Astrocyte (in vitro differentiated cells and primary cell): Measurements from ENCODE around the gene ZFYVE28. TPM values are rescaled to one million over a fixed set of nuclear protein-coding genes. Genes with fewer than 3 reads are reported as not detected.

Experiments used
- DNase-seq: peaks from one replicate; pipeline ENCODE4 v3.0.0-alpha.2; 2010; ENCODE audit warnings: low read depth
- FAIRE-seq: peaks from 2 replicates; lab custom pipeline; 2011; peaks lifted over from hg19 to GRCh38; lab: Jason Lieb, UNC
- H2AFZ ChIP-seq: 2 replicates; pipeline ENCODE4 v1.6.0; 2012; ENCODE audit warnings: low read depth, low read length, inconsistent platforms
- H3K27ac ChIP-seq: 2 replicates; pipeline ENCODE4 v1.5.1; 2011; ENCODE audit warnings: low read depth, low read length, inconsistent platforms
- H3K27me3 ChIP-seq: 2 replicates; pipeline ENCODE4 v1.6.0; 2011; ENCODE audit warnings: low read length, inconsistent platforms; ENCODE audit not compliant: insufficient read depth
- H3K36me3 ChIP-seq: 2 replicates; pipeline ENCODE4 v1.5.1; 2011; ENCODE audit warnings: low read length, inconsistent platforms; ENCODE audit not compliant: insufficient read depth
- H3K4me1 ChIP-seq: 2 replicates; pipeline ENCODE4 v1.5.1; 2011; ENCODE audit warnings: low read length, inconsistent platforms; ENCODE audit not compliant: insufficient read depth
- H3K4me2 ChIP-seq: 2 replicates; pipeline ENCODE4 v1.6.0; 2012; ENCODE audit warnings: low read length, inconsistent platforms
- H3K4me3 ChIP-seq: 2 replicates; pipeline ENCODE4 v1.5.1; 2011; ENCODE audit warnings: low read depth, mild to moderate bottlenecking, low read length, inconsistent platforms; ENCODE audit not compliant: insufficient read depth
- H3K79me2 ChIP-seq: 2 replicates; pipeline ENCODE4 v1.6.0; 2012; ENCODE audit warnings: mild to moderate bottlenecking, low read length, inconsistent platforms; ENCODE audit not compliant: insufficient read depth
- H3K9ac ChIP-seq: 2 replicates; pipeline ENCODE4 v1.6.0; 2012; ENCODE audit warnings: mild to moderate bottlenecking, low read length, inconsistent platforms
- H3K9me3 ChIP-seq: 2 replicates; pipeline ENCODE4 v1.5.1; 2012; ENCODE audit warnings: low read depth, mild to moderate bottlenecking, low read length, inconsistent platforms; ENCODE audit not compliant: insufficient read depth
- H4K20me1 ChIP-seq: 2 replicates; pipeline ENCODE4 v1.6.0; 2012; ENCODE audit warnings: low read length, inconsistent platforms; ENCODE audit not compliant: insufficient read depth
- H3K27ac Mint-ChIP-seq: one replicate; pipeline ENCODE4 v1.8.0; 2021; ENCODE audit warnings: mild to moderate bottlenecking, mixed read lengths; ENCODE audit not compliant: unreplicated experiment
- H3K27me3 Mint-ChIP-seq: one replicate; pipeline ENCODE4 v1.8.0; 2021; ENCODE audit warnings: low read depth, mixed read lengths; ENCODE audit not compliant: unreplicated experiment
- H3K36me3 Mint-ChIP-seq: one replicate; pipeline ENCODE4 v1.8.0; 2021; ENCODE audit warnings: low read depth, mixed read lengths; ENCODE audit not compliant: unreplicated experiment
- H3K4me1 Mint-ChIP-seq: one replicate; pipeline ENCODE4 v1.8.0; 2021; ENCODE audit warnings: low read depth, mixed read lengths; ENCODE audit not compliant: unreplicated experiment
- H3K4me3 Mint-ChIP-seq: one replicate; pipeline ENCODE4 v1.8.0; 2021; ENCODE audit warnings: mild to moderate bottlenecking, moderate library complexity, mixed read lengths; ENCODE audit not compliant: unreplicated experiment
- H3K9me3 Mint-ChIP-seq: one replicate; pipeline ENCODE4 v1.8.0; 2021; ENCODE audit warnings: mild to moderate bottlenecking, mixed read lengths; ENCODE audit not compliant: unreplicated experiment
- CTCF ChIP-seq: IDR thresholded peaks from 2 replicates; pipeline ENCODE4 v1.5.1; 2011; ENCODE audit warnings: low read depth, mild to moderate bottlenecking, inconsistent platforms, low read length, moderate library complexity; ENCODE audit not compliant: insufficient read depth
- EZH2 ChIP-seq: IDR thresholded peaks from 2 replicates; pipeline ENCODE4 v1.6.1; 2012; ENCODE audit warnings: mild to moderate bottlenecking, low read length, inconsistent platforms; ENCODE audit not compliant: insufficient read depth
- total RNA-seq: library from RNA; stranded (reverse); gene quantifications from 2 replicates; pipeline ENCODE4 v1.2.1, GENCODE V29; 2021

ZFYVE28 gene
- total RNA-seq, 1 donor from 2014 or later, result 0.68 TPM

DNA sequence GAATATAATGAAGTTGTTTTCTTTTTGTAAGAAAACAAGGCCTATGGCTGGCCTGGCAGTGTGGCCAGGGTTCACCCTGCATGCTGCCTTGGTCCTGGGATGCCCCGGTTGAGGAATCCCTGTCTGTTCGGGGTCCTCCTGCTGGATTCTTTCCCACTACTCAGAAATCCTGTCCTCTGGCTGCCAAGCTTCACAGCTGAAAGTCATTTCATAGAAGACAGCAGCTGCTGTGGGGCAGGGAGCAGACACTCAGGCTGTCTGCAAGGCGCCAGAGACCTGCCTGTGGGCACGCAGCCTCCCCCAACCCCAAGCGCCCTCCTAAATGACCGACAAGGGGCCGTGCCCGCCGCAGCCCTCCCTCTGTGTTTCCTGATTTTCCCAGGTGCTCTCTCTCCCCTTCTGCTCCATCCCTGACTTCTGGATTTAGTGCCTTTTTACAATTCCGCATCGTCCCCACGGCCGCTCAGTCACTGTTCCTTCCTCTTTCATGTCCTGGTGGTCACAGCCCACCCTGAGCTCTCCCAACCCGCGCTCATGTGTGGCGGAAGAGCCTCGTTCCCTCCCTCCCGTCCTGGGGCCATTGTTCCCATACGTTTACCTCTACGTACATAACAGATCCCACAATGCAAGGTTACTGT is 27.5 kb downstream of the ZFYVE28 start:
- Histone ChIP-seq H4K20me1 (no peaks in the 10 kb centered on the region), H2AFZ (no peak overlapping the region), H3K9me3 (no peaks in the 10 kb centered on the region), H3K4me2 (peak overlapping the region; percentile 41), H3K27me3 (peaks cover 59% of the 10 kb centered on the region), H3K4me3 (no peak overlapping the region), H3K9ac (no peak overlapping the region), H3K4me1 (peaks cover 24% of the 10 kb centered on the region), H3K79me2 (no peaks in the 10 kb centered on the region), H3K36me3 (no peaks in the 10 kb centered on the region), H3K27ac (no peak overlapping the region)
- H3K36me3 Mint-ChIP-seq, result peaks cover 1% of the 10 kb centered on the region
- no peak overlapping the region for H3K27ac Mint-ChIP-seq
- peaks cover 78% of the 10 kb centered on the region for H3K27me3 Mint-ChIP-seq
- TF ChIP-seq CTCF, result no peak
- no peak for TF ChIP-seq EZH2
- peaks cover 9% of the 10 kb centered on the region for H3K4me1 Mint-ChIP-seq
- FAIRE-seq (no peak), DNase-seq (no peak)
- no peak overlapping the region for H3K4me3 Mint-ChIP-seq
- no peaks in the 10 kb centered on the region for H3K9me3 Mint-ChIP-seq

- TF ChIP-seq CTCF (no peak), EZH2 (no peak)
- Histone ChIP-seq H3K36me3 (no peaks in the 10 kb centered on the region), H2AFZ (no peak overlapping the region), H3K9me3 (no peaks in the 10 kb centered on the region), H3K27ac (no peak overlapping the region), H4K20me1 (no peaks in the 10 kb centered on the region), H3K4me2 (peak overlapping the region; percentile 41), H3K9ac (no peak overlapping the region), H3K79me2 (no peaks in the 10 kb centered on the region), H3K4me3 (no peak overlapping the region), H3K4me1 (peaks cover 19% of the 10 kb centered on the region), H3K27me3 (peaks cover 61% of the 10 kb centered on the region)
- no peak for FAIRE-seq
- Mint-ChIP-seq H3K4me3 (no peak overlapping the region), H3K36me3 (peaks cover 1% of the 10 kb centered on the region), H3K9me3 (no peaks in the 10 kb centered on the region), H3K27me3 (peaks cover 81% of the 10 kb centered on the region), H3K4me1 (peaks cover 8% of the 10 kb centered on the region), H3K27ac (no peak overlapping the region)
- DNase-seq, result no peak
These were observed 28.3 kb downstream of the ZFYVE28 start for GRCh38 chr4:2390146-2390545.

DNA sequence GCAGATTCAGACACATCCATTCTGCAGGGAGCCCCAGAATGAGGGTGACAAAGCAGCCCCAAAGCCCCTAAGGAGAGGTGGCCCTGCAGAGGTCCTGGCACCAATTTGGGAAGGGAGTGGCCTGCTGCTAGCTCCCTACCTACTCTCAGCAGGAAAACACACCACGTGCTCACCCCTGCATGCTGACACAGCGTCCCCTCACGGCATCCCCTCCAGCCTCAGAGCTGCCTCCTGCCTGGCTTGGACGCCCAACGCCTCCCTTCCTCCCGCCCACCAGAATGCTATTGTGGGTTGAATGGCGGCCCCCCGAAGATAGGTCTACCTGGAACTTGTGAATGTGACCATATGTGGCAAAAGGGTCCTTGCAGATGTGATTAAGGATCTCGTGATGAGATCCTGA is 28.8 kb downstream of the ZFYVE28 start:
- Mint-ChIP-seq H3K27me3 (peaks cover 82% of the 10 kb centered on the region), H3K4me1 (peaks cover 3% of the 10 kb centered on the region), H3K27ac (no peak overlapping the region), H3K4me3 (no peak overlapping the region), H3K9me3 (no peaks in the 10 kb centered on the region), H3K36me3 (peaks cover 1% of the 10 kb centered on the region)
- DNase-seq (no peak), FAIRE-seq (no peak)
- Histone ChIP-seq H3K9me3 (no peaks in the 10 kb centered on the region), H3K9ac (no peak overlapping the region), H3K27ac (no peak overlapping the region), H2AFZ (no peak overlapping the region), H4K20me1 (no peaks in the 10 kb centered on the region), H3K36me3 (no peaks in the 10 kb centered on the region), H3K4me3 (no peak overlapping the region), H3K27me3 (peaks cover 64% of the 10 kb centered on the region), H3K4me1 (peaks cover 15% of the 10 kb centered on the region), H3K4me2 (peak overlapping the region; percentile 41), H3K79me2 (no peaks in the 10 kb centered on the region)
- TF ChIP-seq CTCF (no peak), EZH2 (no peak)
